D341Med (cell line): ENCODE results near the gene CCR7.
A peak's percentile ranks its signal among the peaks of the same experiment; 100 is the strongest.
"Not testable (repeated sequence)": the region's sequence is repeated elsewhere in the genome, so short reads cannot be mapped to it uniquely, and the experiment has no call there.

Experiments used
- DNase-seq: peaks from one replicate; pipeline ENCODE4 v3.0.0; 2012; ENCODE audit warnings: low spot score

CCR7 gene

GRCh38 chr17:40551091-40551878, 14.0 kb downstream of the CCR7 start:
- peak; percentile 26 for DNase-seq

- DNase-seq: peak; percentile 28
Observed at GRCh38 chr17:40550608-40551007, 14.7 kb downstream of the CCR7 start.

DNA sequence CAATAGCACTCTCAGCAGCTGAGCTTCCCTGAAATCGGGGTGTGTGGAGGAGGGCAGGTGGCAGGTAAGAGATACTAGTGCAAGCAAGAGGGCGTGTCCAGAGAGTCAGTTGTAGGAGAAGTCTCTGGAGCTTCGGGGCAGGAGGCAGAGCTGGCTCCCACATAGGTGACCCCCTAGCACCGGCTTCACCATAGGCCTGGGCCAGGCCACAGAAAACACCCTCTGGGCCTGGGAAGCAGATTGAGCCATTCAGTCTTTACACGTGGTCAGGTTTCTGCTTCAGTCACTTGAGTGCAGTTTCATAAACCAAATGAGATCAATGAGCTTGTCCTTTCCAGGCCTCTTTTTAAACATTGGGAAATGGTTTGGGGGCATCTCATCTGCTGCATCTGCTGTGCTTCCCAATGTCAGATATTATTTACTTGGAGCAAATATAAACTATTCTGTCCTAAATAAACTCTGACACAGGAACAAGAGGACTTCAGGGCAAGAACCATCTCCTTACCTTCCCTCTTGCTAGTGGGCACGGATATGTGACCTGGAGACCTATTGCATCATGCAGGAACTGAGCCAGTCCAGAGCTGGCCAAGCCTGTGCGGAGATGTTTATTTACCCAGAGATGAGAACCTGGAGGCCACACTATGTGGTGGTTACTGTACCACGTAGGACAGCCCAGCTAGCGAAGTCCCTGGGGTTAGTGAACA, 16.1 kb downstream of the CCR7 start:
- DNase-seq: peak; percentile 30

DNA sequence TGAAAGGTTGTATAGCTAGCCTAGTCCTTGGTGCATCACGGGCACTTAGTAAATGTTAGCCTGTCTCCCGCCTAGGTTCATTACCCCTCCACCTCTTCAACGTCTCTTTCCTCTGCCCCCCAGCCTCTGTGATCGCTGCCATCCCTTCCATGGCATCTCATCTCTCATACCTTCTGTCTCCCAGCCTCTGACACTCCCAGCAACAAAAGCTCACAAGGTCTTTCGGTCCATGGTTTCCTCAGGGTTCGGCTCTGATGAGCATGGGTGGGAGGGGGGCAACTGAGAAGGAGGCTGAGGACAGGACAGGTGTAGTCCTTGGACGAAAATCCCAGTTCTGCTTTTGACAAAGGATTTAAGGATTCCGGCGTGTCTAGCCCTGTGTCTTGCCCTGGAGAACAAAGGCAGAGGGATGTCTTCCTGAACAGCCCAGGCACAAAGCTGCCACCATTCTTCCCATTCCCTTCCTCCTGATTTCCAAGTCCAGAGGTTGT, 16.7 kb downstream of the CCR7 start:
- peak; percentile 14 for DNase-seq

DNA sequence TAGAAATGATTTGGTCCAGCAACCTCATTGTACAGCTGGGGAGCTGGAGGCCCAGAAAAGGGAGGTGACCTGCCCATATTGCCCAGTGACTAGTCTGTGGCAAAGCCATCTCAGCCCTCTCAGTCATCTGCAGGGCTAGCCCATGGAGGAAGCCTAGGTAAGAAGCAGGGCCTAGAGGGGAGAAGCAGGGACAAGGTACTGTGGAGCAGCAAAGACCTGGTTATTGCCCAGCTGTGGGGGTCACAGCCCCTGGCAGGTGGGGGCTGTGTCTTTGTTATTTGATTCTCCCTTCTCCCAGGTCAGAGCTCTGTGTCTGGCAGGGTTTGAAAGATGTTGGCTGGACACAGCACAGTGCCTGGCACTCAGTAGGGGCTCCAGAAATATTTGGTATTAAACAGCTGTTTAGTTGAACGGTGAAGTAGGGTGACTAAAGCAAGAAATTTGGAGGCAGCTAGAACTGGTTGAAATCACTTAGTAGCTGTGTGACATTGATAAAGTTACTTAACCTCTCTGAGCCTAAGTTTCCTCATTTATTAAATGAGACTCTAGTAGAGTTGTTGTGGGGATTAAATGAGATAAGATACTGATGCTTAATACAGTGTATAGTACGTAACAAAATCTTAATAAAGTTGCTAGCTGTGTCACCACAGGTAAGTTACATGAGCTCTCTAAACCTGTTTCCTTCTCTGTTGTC, 17.3 kb downstream of the CCR7 start:
- no peak for DNase-seq

DNA sequence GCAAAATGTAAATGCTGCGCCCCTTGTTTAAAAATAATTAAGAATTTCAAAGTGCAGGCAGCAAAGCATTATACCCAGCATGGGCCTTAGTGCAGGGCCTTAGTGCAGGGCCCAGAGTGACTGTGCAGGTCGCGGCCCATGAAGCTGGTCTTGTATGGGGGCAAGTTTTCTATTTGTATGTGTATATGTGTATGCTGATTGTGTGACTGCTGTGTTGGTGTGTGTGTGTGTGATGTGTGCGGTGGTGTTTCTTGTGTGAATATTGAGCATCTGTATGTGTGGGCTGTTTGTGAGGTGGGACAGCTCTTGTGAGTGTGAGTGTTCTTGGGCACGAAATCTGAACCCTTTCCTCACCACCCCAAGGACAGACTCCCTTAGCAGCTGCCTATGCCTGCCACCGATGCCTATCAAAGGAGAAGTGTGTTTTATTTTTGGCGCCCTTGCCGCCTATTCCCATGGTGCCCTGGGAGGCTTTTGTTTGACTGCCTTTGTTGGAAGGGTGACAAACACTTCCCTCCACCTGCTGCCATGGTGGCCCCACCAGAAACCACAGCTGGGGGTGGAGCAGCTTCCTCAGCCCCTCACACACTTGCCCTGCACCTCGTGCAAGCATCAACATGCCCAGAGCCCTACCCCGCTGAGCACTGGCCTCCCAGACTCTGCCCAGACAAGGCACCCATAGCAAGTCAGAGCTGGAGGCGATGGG, 18.0 kb downstream of the CCR7 start:
- DNase-seq: no peak

DNA sequence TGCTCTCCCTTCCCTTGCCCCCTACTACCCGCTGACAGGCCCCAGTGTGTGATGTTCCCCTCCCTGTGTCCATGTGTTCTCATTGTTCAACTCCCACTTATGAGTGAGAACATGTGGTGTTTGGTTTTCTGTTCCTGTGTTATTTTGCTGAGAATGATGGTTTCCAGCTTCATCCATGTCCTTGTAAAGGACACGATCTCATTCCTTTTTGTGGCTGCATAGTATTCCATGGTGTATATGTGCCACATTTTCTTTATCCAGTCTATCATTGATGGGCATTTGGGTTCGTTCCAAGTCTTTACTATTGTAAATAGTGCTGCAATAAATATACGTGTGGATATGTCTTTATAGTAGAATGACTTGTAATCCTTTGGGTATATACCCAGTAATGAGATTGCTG, 18.8 kb downstream of the CCR7 start:
- not testable (repeated sequence) for DNase-seq

DNA sequence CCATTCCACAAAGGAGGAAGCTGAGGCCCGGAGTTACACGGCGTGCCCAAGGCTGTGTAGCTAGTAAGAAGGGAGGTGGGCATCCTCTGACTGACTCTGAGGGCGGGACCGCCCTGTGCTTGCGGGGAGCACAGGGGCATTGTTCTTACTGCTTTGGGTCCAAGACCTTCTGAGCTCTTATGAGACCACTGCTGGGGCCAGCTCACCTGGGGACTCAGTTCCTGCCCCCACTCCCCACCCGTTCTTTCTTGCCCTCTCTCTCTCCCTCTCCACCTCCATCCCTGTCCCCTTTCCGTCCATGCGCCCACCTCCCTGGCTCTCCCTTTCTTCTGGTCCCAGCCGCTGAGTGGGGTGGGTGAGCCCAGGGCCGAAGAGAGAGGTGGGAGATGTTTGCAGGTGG, 19.6 kb downstream of the CCR7 start:
- no peak for DNase-seq

- no peak for DNase-seq
Observed at GRCh38 chr17:40542558-40543411, 22.5 kb downstream of the CCR7 start.

- DNase-seq: no peak
Observed at GRCh38 chr17:40541873-40542557, 23.3 kb downstream of the CCR7 start.

GRCh38 chr17:40541060-40541872, 24.0 kb downstream of the CCR7 start:
- no peak for DNase-seq

- DNase-seq: no peak
Observed at GRCh38 chr17:40540448-40540847, 24.8 kb downstream of the CCR7 start.

DNA sequence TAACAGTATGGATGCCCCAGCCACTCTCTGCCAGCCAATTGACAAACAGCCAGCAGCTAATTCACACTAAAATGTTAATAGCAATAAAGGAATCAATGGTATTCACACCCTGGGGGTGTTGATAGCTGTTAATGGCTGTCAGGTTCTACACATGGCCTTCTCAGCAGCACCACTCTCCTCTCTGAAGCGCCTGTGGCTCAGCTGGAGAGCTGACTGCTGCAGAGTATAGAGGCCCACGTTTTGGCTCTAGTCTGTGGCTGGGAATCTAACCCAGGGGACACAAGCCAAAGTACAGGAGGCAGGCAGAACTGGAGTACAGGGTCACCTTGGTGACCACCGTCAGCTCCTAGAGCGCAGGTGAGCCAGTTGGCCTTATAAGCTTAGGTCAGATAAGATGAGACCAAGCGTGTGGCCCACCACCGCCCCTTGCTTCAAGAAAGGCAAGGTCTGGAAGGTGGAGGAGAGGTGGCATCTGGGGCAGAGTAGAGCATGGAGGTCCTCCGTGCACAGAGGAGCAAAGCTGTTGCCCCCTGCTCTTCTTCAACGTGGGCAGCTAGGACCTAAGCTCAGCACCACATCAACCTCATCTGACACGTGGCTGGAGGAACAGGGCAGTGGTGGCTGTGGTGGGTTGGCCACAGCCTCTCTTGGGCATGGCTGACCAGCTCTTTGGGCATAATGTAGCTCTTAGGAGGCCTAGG, 25.4 kb downstream of the CCR7 start:
- no peak for DNase-seq

DNA sequence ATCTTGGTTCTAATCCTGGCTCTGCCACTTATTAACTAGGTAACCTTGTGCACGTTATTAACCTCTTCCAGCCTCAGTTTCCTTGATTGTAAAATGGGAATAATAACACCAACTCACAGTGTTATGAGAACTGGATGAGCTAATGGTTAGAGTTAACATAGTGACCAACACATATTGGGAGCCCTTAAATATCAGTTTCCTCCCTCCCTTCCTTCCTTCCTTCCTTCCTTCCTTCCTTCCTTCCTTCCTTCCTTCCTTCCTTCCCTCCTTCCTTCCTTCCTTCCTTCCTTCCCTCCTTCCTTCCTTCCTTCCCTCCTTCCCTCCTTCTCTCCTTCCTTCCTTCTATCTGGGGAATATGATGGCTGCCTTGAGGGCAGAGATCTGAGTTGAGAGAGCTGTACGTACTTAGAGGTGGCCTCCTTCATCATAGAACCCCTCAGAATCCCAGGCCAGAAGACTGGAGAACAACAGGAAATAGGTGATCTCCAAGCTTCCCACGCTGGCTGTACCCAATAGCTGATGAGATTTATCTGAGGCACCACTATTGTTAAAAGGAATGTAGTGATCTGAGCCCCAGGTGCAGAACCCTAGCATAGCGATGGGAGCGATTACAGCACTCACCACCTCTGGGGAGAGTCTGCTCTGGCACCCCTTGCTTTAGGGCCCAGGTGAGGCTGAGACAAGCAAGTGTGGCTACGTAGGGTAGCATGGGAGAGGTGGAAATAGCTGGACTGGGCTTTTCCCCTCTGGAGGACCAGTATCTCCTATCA, 26.2 kb downstream of the CCR7 start:
- no peak for DNase-seq

DNA sequence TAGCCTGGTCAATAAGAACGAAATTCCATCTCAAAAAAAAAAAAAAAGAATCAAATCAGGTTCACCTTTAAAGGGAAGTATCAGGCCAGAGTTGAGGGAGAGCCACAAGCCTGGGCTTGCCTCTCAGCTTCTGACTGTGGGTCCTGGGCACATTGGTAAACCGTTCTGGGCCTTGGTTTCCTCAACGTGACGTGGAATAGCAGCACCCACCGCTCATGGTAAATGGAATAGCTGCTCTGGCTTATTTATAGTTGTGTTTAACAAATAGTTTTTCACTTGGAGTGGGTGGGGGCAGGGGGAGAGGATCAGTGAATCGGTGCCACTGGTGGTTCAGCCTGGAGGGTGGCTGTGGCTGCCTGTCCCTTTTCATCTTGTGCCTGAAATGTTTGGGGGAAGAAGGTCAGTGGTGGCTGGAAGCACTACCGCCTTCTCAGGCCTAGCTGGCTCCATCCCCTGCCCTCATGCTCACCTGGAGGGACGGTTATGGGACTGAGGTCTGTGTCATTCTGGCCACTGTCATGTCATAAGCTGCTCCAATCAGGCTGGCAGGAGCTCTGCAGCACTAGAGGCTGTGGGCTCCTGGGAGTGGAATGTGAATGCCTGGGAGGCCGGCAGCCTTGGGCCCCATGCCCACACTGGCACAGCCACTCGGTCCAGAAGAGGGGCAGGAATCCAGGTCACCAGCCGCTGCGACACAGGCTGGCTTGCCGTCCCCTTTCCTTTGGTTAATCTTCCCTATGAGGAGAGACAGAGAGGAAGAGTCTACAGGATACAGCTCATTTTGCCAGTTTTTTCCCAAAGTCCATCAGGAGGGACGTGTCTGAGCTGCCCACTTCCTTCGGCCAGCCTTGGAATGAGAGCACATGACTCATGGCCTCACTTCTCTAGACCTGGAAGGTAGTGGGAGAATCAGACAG, 27.0 kb downstream of the CCR7 start:
- DNase-seq: no peak

GRCh38 chr17:40536295-40537171, 28.7 kb downstream of the CCR7 start:
- no peak for DNase-seq
